CD14-positive monocyte (primary cell): Measurements from ENCODE around the gene SPTBN1. TPM values are rescaled to one million over a fixed set of nuclear protein-coding genes. Genes with fewer than 3 reads are reported as not detected.
A peak's percentile ranks its signal among the peaks of the same experiment; 100 is the strongest.

Experiments
- DNase-seq, 3 donors: peaks; one replicate each; pipeline ENCODE4 v3.0.0-alpha.2; 2011 to 2022
- H2AFZ ChIP-seq: 2 replicates; pipeline ENCODE4 v1.6.0; 2012; ENCODE audit warnings: mild to moderate bottlenecking, low read depth, low read length, inconsistent platforms; ENCODE audit not compliant: insufficient read depth, poor library complexity, severe bottlenecking
- H3K27ac ChIP-seq, 2 donors: 1 replicate in 1 of 2; 2 replicates in 1 of 2; pipeline ENCODE4 v1.5.1; 2012 to 2013; ENCODE audit warnings: low read length in 2 of 2, control low read depth in 1 of 2, inconsistent platforms in 1 of 2, low read depth in 1 of 2, mild to moderate bottlenecking in 1 of 2
- H3K27me3 ChIP-seq, 2 donors: one replicate each; pipeline versions ENCODE4 v1.6.0 to v1.6.1; 2011 to 2013; ENCODE audit warnings: low read length in 2 of 2; ENCODE audit not compliant: control insufficient read depth in 2 of 2, insufficient read depth in 2 of 2
- H3K36me3 ChIP-seq, 2 donors: replicated peaks in 1 of 2; 1 replicate in 1 of 2; 2 replicates in 1 of 2; pipeline versions ENCODE4 v1.5.1 to v1.6.1; 2012 to 2013; ENCODE audit warnings: low read length in 2 of 2, control low read depth in 1 of 2, inconsistent platforms in 1 of 2, mild to moderate bottlenecking in 1 of 2; ENCODE audit not compliant: insufficient read depth in 2 of 2, control insufficient read depth in 1 of 2
- H3K4me1 ChIP-seq, 2 donors: 1 replicate in 1 of 2; 2 replicates in 1 of 2; pipeline versions ENCODE4 v1.5.1 to v1.6.1; 2012 to 2013; ENCODE audit warnings: low read length in 2 of 2, control low read depth in 1 of 2, inconsistent platforms in 1 of 2, mild to moderate bottlenecking in 1 of 2, moderate library complexity in 1 of 2; ENCODE audit not compliant: insufficient read depth in 2 of 2, control insufficient read depth in 1 of 2
- H3K4me2 ChIP-seq: replicated peaks from 2 replicates; pipeline ENCODE3; 2012; ENCODE audit warnings: low read length, moderate library complexity, mild to moderate bottlenecking; ENCODE audit not compliant: poor library complexity, severe bottlenecking; ENCODE audit errors: extremely low read depth
- H3K4me3 ChIP-seq, 3 experiments: fragments of 200-600 bp in 1 of 3; sonication (generic) in 1 of 3; replicated peaks in 1 of 3; 1 replicate in 2 of 3; 2 replicates in 1 of 3; pipeline ENCODE4 v1.5.1; 2011 to 2013; ENCODE audit warnings: low read length in 3 of 3, mild to moderate bottlenecking in 3 of 3, control low read depth in 2 of 3, low read depth in 2 of 3, inconsistent platforms in 1 of 3, moderate library complexity in 1 of 3
- H3K79me2 ChIP-seq: 2 replicates; pipeline ENCODE4 v1.6.0; 2012; ENCODE audit warnings: mild to moderate bottlenecking, control low read depth, inconsistent platforms, low read length, moderate library complexity; ENCODE audit not compliant: insufficient read depth
- H3K9ac ChIP-seq: 2 replicates; pipeline ENCODE4 v1.6.0; 2017; ENCODE audit warnings: low read length, mild to moderate bottlenecking; ENCODE audit not compliant: insufficient read depth, poor library complexity, severe bottlenecking
- H3K9me3 ChIP-seq, 2 donors: replicated peaks in 1 of 2; 1 replicate in 1 of 2; 2 replicates in 1 of 2; pipeline versions ENCODE4 v1.5.1 to v1.6.1; 2012 to 2013; ENCODE audit warnings: low read length in 2 of 2, control low read depth in 1 of 2; ENCODE audit not compliant: control insufficient read depth in 1 of 2, insufficient read depth in 1 of 2
- H4K20me1 ChIP-seq: 2 replicates; pipeline ENCODE4 v1.6.0; 2012; ENCODE audit warnings: mild to moderate bottlenecking, low read length, control low read depth, moderate library complexity; ENCODE audit not compliant: insufficient read depth
- H3K27ac Mint-ChIP-seq, 7 donors: one replicate each; pipeline ENCODE4 v1.8.0; 2020; ENCODE audit warnings: mild to moderate bottlenecking in 7 of 7, mixed read lengths in 7 of 7, moderate library complexity in 6 of 7, inconsistent platforms in 2 of 7
- H3K27me3 Mint-ChIP-seq, 3 donors: one replicate each; pipeline ENCODE4 v1.8.0; 2021 to 2022; ENCODE audit warnings: low read depth in 3 of 3, mild to moderate bottlenecking in 3 of 3, mixed read lengths in 3 of 3, moderate library complexity in 3 of 3, inconsistent platforms in 1 of 3
- H3K36me3 Mint-ChIP-seq, 2 donors: one replicate each; pipeline ENCODE4 v1.8.0; 2020; ENCODE audit warnings: mixed read lengths in 2 of 2, inconsistent platforms in 1 of 2, mild to moderate bottlenecking in 1 of 2
- H3K4me1 Mint-ChIP-seq: one replicate; pipeline ENCODE4 v1.8.0; 2020; ENCODE audit warnings: mild to moderate bottlenecking, mixed read lengths
- H3K4me3 Mint-ChIP-seq, 2 donors: one replicate each; pipeline ENCODE4 v1.8.0; 2020; ENCODE audit warnings: mild to moderate bottlenecking in 2 of 2, mixed read lengths in 2 of 2, moderate library complexity in 1 of 2
- H3K9me3 Mint-ChIP-seq, 7 donors: one replicate each; pipeline ENCODE4 v1.8.0; 2020 to 2022; ENCODE audit warnings: mixed read lengths in 7 of 7, mild to moderate bottlenecking in 6 of 7, moderate library complexity in 6 of 7, inconsistent platforms in 2 of 7
- WGBS: methylation state at CpG from one replicate; pipeline ENCODE4 v1.1.5; 2013; ENCODE audit warnings: missing lambda C conversion rate; ENCODE audit not compliant: insufficient coverage; 5-methylcytosine and 5-hydroxymethylcytosine counted together
- intact Hi-C, 2 donors: fragments of 100-400 bp; cut with micrococcal nuclease; formaldehyde crosslinking; loops; one replicate each; pipeline versions ENCODE4 v1.15.0 to v1.15.1; 2023
- polyA plus RNA-seq, 3 donors: library from polyadenylated mRNA; depleted of rRNA in 1 of 3; unstranded in 2 of 3; stranded (reverse) in 1 of 3; fragments of 300-500 nt in 2 of 3; fragments of >200 nt in 1 of 3; fragmentation: Illumina TruSeq in 2 of 3; gene quantifications; 1 replicate in 2 of 3; 2 replicates in 1 of 3; pipeline ENCODE4 v1.2.3, GENCODE V29; 2012 to 2021
- TF ChIP-seq, protein P1 (sequence below): fragments of 200-600 bp; IDR thresholded peaks from one replicate; pipeline ENCODE4 v1.8.0; 2022; ENCODE audit warnings: antibody characterized with exemption, mild to moderate bottlenecking

Gene SPTBN1
- polyA plus RNA-seq, 3 donors = 0.79 to 2.8 (median 1.7) TPM

GRCh38 chr2:54667726-54668650 lies 211.9 kb downstream of the SPTBN1 start:
- TF ChIP-seq, protein P1, sequence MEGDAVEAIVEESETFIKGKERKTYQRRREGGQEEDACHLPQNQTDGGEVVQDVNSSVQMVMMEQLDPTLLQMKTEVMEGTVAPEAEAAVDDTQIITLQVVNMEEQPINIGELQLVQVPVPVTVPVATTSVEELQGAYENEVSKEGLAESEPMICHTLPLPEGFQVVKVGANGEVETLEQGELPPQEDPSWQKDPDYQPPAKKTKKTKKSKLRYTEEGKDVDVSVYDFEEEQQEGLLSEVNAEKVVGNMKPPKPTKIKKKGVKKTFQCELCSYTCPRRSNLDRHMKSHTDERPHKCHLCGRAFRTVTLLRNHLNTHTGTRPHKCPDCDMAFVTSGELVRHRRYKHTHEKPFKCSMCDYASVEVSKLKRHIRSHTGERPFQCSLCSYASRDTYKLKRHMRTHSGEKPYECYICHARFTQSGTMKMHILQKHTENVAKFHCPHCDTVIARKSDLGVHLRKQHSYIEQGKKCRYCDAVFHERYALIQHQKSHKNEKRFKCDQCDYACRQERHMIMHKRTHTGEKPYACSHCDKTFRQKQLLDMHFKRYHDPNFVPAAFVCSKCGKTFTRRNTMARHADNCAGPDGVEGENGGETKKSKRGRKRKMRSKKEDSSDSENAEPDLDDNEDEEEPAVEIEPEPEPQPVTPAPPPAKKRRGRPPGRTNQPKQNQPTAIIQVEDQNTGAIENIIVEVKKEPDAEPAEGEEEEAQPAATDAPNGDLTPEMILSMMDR = no peak
- Histone ChIP-seq H3K79me2 (no peaks in the 10 kb centered on the region), H3K9me3 (no peaks in the 10 kb centered on the region), H3K9ac (no peak overlapping the region), H3K4me2 (no peak overlapping the region), H3K4me1 (peaks cover 51 to 52% of the 10 kb centered on the region in 2 donors), H3K27ac (peak overlapping the region in 1 of 2 donors; percentile 49), H4K20me1 (no peaks in the 10 kb centered on the region), H3K4me3 (no peak overlapping the region), H2AFZ (no peak overlapping the region), H3K27me3 (no peaks in the 10 kb centered on the region), H3K36me3 (peaks cover 15 to 49% of the 10 kb centered on the region in 2 donors)
- Mint-ChIP-seq H3K27me3 (peaks cover 0 to 2% (median 0%) of the 10 kb centered on the region in 3 donors), H3K36me3 (peaks cover 43 to 62% of the 10 kb centered on the region in 2 donors), H3K4me3 (no peak overlapping the region), H3K4me1 (peaks cover 56% of the 10 kb centered on the region), H3K27ac (peak overlapping the region; percentile 32 to 84 (median 58)), H3K9me3 (no peaks in the 10 kb centered on the region)
- 93% methylated on average over 14 of the region's 17 CpGs for WGBS
- intact Hi-C loops = loop anchor here (5.0 kb wide), 3 partner anchors 39 to 509 kb away; no protein-coding TSS in a partner anchor
- no peak for DNase-seq

- Histone ChIP-seq H4K20me1 (no peaks in the 10 kb centered on the region), H3K4me1 (peaks cover 58 to 59% of the 10 kb centered on the region in 2 donors), H3K9me3 (no peaks in the 10 kb centered on the region), H2AFZ (no peak overlapping the region), H3K27me3 (no peaks in the 10 kb centered on the region), H3K4me2 (no peak overlapping the region), H3K36me3 (peaks cover 12 to 42% of the 10 kb centered on the region in 2 donors), H3K9ac (no peak overlapping the region), H3K4me3 (no peak overlapping the region), H3K27ac (peak overlapping the region in 1 of 2 donors; percentile 78), H3K79me2 (no peaks in the 10 kb centered on the region)
- TF ChIP-seq, protein P1 = no peak
- no peak overlapping the region for H3K4me3 Mint-ChIP-seq
- H3K4me1 Mint-ChIP-seq = peaks cover 63% of the 10 kb centered on the region
- H3K27ac Mint-ChIP-seq = peak overlapping the region in 5 of 7 donors; percentile 63 to 84 (median 76)
- no peaks in the 10 kb centered on the region for H3K9me3 Mint-ChIP-seq
- WGBS = 94% methylated on average over 2 of the region's 5 CpGs
- intact Hi-C loops = loop anchor here (5.0 kb wide), 3 partner anchors 39 to 509 kb away; no protein-coding TSS in a partner anchor
- peaks cover 0 to 2% (median 0%) of the 10 kb centered on the region in 3 donors for H3K27me3 Mint-ChIP-seq
- DNase-seq = no peak
- H3K36me3 Mint-ChIP-seq = peaks cover 38 to 55% of the 10 kb centered on the region in 2 donors
Observed at GRCh38 chr2:54668711-54669110, 212.6 kb downstream of the SPTBN1 start.
